GM12872 (cell line): ENCODE measurements around the gene PCDHGB3.

Experiments used
- TF ChIP-seq, protein P1 (sequence below): IDR thresholded peaks from 3 replicates; pipeline ENCODE4 v1.5.1; 2011; ENCODE audit warnings: low read depth, mild to moderate bottlenecking, low read length, moderate library complexity; ENCODE audit not compliant: insufficient read depth

PCDHGB3 gene

DNA sequence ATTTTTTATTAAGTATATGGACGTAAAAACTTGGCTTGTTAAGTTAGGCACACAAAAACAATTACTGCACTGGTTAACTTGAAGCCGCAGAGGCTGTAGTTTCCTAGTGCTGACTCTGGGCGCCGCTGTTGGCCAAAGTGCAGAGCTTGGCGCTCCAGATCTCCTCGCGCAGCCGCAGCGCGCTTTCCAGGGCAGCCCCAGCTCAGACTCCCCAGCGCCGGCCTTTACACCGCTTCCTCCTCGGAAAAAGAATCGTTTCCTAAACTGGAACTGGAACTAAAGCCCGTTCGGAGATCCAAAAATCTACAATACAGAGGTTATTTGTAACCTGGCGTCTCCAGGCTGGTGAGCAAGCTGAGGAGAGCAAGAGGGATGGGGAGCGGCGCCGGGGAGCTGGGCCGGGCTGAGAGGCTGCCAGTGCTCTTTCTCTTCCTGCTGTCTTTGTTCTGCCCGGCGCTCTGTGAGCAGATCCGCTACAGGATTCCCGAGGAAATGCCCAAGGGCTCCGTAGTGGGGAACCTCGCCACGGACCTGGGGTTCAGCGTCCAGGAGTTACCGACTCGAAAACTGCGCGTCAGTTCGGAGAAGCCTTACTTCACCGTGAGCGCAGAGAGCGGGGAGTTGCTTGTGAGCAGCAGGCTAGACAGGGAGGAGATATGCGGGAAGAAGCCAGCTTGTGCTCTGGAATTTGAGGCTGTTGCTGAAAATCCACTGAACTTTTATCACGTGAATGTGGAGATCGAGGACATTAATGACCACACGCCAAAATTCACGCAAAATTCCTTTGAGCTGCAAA lies 27.9 kb downstream of the PCDHGB3 start, which contains the start of gene PCDHGB5:
PCDHGB5 (plus strand) TSS at position 192 of the 796 bp plus-strand sequence; CDS start at position 373, 181 bp downstream.
- TF ChIP-seq, protein P1, sequence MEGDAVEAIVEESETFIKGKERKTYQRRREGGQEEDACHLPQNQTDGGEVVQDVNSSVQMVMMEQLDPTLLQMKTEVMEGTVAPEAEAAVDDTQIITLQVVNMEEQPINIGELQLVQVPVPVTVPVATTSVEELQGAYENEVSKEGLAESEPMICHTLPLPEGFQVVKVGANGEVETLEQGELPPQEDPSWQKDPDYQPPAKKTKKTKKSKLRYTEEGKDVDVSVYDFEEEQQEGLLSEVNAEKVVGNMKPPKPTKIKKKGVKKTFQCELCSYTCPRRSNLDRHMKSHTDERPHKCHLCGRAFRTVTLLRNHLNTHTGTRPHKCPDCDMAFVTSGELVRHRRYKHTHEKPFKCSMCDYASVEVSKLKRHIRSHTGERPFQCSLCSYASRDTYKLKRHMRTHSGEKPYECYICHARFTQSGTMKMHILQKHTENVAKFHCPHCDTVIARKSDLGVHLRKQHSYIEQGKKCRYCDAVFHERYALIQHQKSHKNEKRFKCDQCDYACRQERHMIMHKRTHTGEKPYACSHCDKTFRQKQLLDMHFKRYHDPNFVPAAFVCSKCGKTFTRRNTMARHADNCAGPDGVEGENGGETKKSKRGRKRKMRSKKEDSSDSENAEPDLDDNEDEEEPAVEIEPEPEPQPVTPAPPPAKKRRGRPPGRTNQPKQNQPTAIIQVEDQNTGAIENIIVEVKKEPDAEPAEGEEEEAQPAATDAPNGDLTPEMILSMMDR, result peak; percentile 36; the same call in 1 of the 3 replicates

DNA sequence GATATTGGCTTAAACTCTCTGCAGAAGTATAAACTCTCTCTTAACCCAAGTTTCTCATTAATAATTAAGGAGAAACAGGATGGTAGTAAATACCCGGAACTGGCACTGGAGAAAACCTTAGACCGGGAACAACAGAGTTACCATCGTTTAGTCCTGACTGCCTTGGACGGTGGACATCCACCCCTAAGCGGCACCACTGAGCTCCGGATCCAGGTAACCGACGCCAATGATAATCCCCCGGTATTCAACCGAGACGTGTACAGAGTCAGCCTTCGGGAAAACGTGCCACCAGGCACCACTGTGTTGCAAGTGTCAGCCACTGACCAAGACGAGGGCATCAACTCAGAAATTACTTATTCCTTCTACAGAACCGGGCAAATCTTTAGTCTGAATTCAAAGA lies 28.6 kb downstream of the PCDHGB3 start:
- TF ChIP-seq, protein P1, result no peak

DNA sequence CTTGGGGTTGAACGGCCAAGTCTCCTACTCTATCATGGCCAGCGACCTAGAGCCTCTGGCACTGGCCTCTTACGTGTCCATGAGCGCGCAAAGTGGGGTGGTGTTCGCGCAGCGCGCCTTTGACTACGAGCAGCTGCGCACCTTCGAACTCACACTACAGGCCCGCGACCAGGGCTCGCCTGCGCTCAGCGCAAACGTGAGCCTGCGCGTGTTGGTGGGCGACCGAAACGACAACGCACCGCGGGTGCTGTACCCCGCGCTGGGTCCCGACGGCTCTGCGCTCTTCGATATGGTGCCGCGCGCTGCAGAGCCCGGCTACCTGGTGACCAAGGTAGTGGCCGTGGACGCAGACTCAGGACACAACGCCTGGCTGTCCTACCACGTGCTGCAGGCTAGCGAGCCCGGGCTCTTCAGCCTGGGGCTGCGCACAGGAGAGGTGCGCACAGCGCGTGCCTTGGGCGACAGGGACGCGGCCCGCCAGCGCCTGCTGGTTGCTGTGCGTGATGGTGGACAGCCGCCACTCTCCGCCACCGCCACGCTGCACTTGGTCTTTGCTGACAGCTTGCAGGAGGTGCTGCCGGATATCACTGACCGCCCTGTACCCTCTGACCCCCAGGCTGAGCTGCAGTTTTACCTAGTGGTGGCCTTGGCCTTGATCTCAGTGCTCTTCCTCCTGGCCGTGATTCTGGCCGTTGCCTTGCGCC lies 29.7 kb downstream of the PCDHGB3 start:
- TF ChIP-seq, protein P1, result no peak

DNA sequence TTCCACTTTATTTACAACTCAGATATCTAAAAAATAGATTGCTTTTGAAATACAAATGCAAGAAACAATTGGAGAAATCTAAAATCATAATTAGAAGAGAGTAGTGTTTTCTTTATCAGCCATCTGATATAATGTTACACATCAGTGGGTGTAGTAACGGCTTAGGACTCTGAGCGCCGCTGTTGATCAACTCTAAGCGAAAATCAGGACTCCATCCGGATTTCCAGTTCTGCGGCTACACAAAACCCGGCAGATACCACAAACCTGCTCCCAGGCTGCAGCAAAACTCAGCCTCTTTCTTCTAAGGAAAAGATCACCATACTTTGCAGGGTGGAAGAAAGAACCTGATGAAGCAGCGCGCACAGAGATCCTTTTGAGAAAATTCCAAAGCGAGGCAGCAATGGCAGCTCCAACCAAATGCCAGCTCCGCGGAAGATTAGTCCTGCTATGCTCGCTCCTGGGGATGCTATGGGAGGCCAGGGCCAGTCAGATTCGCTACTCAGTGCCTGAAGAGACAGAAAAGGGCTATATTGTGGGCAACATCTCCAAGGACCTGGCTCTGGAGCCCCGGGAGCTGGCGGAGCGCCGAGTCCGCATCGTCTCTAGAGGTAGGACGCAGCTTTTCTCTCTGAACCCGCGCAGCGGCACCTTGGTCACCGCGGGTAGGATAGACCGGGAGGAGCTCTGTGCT lies 32.7 kb downstream of the PCDHGB3 start, which contains the start of gene PCDHGA9:
PCDHGA9 (plus strand) TSS at position 226 of the 691 bp plus-strand sequence; CDS start at position 401, 175 bp downstream.
- TF ChIP-seq, protein P1, result peak; percentile 52

DNA sequence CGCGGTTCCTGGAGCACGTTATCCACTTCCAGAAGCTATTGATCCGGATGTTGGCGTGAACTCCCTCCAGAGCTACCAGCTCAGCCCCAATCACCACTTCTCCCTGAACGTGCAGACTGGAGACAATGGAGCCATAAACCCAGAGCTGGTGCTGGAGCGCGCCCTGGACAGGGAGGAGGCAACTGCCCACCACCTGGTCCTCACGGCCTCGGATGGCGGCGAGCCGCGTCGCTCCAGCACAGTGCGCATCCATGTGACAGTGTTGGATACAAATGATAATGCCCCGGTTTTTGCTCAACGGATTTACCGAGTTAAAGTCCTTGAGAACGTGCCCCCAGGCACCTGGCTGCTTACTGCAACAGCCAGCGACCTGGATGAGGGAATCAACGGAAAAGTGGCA lies 33.3 kb downstream of the PCDHGB3 start:
- TF ChIP-seq, protein P1, result no peak

DNA sequence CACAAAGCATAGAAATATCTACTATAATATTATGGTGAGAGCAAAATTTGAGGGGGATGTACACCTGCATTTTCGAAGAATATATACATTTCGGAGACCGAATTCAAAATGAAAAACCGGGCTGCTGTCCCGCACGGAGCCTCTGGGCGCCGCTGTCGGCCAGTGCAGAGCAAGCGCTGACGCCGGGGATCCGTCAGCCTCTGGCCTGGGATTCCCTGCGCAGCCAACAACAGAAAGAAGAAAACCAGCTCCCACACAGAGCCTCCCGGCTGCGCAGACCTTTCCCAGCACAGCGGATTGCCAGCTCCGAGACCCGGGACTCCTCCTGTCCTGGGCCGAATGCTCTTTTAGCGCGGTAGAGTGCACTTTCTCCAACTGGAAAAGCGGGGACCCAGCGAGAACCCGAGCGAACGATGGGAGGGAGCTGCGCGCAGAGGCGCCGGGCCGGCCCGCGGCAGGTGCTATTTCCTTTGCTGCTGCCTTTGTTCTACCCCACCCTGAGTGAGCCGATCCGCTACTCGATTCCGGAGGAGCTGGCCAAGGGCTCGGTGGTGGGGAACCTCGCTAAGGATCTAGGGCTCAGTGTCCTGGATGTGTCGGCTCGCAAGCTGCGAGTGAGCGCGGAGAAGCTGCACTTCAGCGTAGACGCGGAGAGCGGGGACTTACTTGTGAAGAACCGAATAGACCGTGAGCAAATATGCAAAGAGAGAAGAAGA lies 37.9 kb downstream of the PCDHGB3 start, which contains the start of gene PCDHGB6:
PCDHGB6 (plus strand) TSS at position 232 of the 716 bp plus-strand sequence; CDS start at position 414, 182 bp downstream.
- TF ChIP-seq, protein P1, result peak; percentile 82
